HG02610 (cell line): ENCODE data around the gene LYRM4.

Experiments used
- ATAC-seq: cut with Tn5 transposase; IDR thresholded peaks from one replicate; pipeline ENCODE4 v1.9.1; 2021; ENCODE audit warnings: mild to moderate bottlenecking, moderate library complexity; ENCODE audit not compliant: unreplicated experiment

The LYRM4 gene

GRCh38 chr6:5247201-5247600, 13.5 kb downstream of the LYRM4 start:
- no peak for ATAC-seq

GRCh38 chr6:5246141-5247097, 14.3 kb downstream of the LYRM4 start:
- no peak for ATAC-seq

- ATAC-seq: no peak
These were observed 17.7 kb downstream of the LYRM4 start for GRCh38 chr6:5243069-5243468.

GRCh38 chr6:5241252-5241651, 19.5 kb downstream of the LYRM4 start:
- no peak for ATAC-seq

GRCh38 chr6:5238336-5238735, 22.4 kb downstream of the LYRM4 start:
- no peak for ATAC-seq

- ATAC-seq: no peak
These were observed 22.9 kb downstream of the LYRM4 start for GRCh38 chr6:5237805-5238204.

GRCh38 chr6:5235830-5236229, 24.9 kb downstream of the LYRM4 start:
- ATAC-seq: no peak

GRCh38 chr6:5234874-5235273, 25.9 kb downstream of the LYRM4 start:
- ATAC-seq: no peak

GRCh38 chr6:5231289-5231688, 29.5 kb downstream of the LYRM4 start:
- ATAC-seq: no peak

- ATAC-seq: no peak
These were observed 30.7 kb downstream of the LYRM4 start for GRCh38 chr6:5230081-5230480.

GRCh38 chr6:5229356-5229755, 31.4 kb downstream of the LYRM4 start:
- ATAC-seq: no peak

- ATAC-seq: no peak
These were observed 37.4 kb downstream of the LYRM4 start for GRCh38 chr6:5223309-5223708.

GRCh38 chr6:5220443-5220842, 40.3 kb downstream of the LYRM4 start:
- no peak for ATAC-seq

GRCh38 chr6:5219011-5219691, 41.6 kb downstream of the LYRM4 start:
- ATAC-seq: no peak

- no peak for ATAC-seq
These were observed 43.4 kb downstream of the LYRM4 start for GRCh38 chr6:5217356-5217755.

GRCh38 chr6:5215799-5216198, 45.0 kb downstream of the LYRM4 start:
- no peak for ATAC-seq

- no peak for ATAC-seq
These were observed 45.6 kb downstream of the LYRM4 start for GRCh38 chr6:5215159-5215558.

GRCh38 chr6:5214570-5215052, 46.1 kb downstream of the LYRM4 start:
- ATAC-seq: no peak

- ATAC-seq: no peak
These were observed 46.9 kb downstream of the LYRM4 start for GRCh38 chr6:5213836-5214235.

GRCh38 chr6:5211492-5211891, 49.3 kb downstream of the LYRM4 start:
- no peak for ATAC-seq

GRCh38 chr6:5208471-5208971, 52.2 kb downstream of the LYRM4 start:
- no peak for ATAC-seq

GRCh38 chr6:5208057-5208456, 52.7 kb downstream of the LYRM4 start:
- no peak for ATAC-seq
